ENCODE results near the gene ISYNA1.
A peak's percentile ranks its signal among the peaks of the same experiment; 100 is the strongest.
"Not testable (repeated sequence)": the region's sequence is repeated elsewhere in the genome, so short reads cannot be mapped to it uniquely, and the experiment has no call there.

ISYNA1 gene

DNA sequence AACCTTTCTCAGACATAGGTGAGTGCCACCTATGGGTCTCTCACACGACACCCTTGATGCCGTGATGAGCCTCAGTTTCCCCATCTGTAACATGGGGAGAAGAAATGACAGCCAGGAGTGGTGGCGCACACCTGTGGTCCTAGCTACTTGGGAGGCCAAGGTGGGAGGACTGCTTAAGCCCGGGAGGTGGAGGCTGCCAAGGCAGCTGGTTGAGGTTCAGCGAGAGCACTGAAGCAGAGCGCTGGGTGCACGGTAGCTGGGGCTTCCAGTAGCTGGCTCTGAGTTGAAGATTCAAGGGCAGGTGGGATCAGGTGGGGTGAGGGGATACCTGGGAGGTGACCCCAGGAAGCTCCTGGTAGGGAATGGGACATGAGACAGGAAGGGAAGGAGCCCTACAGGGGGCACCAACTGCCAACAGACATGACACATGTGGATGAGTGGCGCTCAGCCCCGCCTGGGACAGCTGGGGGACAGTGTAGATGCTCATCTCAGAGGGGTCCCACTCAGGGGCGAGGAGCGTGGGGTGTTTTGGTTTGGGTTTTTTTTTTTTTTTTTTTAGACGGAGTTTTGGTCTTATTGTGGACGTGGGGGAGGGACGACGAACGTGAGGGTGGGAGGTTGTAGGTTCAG, 25.2 kb downstream of the ISYNA1 start:
- TF ChIP-seq CTCF (IDR thresholded peaks at IDR 0.05; ENCODE audit: low read depth, low read length, missing control alignments) = no peak
- no peak for DNase-seq (ENCODE audit: extremely low read depth, low read depth)

GRCh38 chr19:18408053-18408476, 29.9 kb downstream of the ISYNA1 start:
- DNase-seq (ENCODE audit: extremely low read depth, low read depth) = no peak
- no peak overlapping the region for H3K4me3 ChIP-seq (replicated peaks; ENCODE audit: low read depth, low read length)
- TF ChIP-seq CTCF (IDR thresholded peaks at IDR 0.05; ENCODE audit: low read depth, low read length, missing control alignments) = peak; percentile 50

More for the DNA sequence above, 25.2 kb downstream of the ISYNA1 start:
- no peak overlapping the region for H3K4me3 ChIP-seq (replicated peaks; ENCODE audit: low read depth, low read length)

DNA sequence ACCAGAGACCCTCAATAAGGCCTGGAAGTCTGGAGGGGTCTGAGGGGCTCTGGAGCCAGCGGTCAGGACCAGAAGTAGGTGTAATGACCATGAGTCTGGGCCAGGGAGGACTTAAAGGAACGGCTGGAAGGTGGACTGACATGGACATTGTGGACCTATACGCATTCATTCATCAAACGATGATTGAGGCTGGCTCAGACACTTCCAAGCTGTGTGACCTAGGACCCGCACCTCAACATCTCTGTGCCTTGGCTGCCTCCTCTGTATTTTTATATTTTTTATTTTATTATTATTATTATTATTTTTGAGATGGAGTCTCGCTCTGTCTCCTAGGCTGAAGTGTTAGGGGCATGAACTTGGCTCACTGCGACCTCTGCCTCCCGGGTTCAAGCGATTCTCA, 31.2 kb downstream of the ISYNA1 start:
- TF ChIP-seq CTCF (IDR thresholded peaks at IDR 0.05; ENCODE audit: low read depth, low read length, missing control alignments) = no peak
- no peak for DNase-seq (ENCODE audit: extremely low read depth, low read depth)
- H3K4me3 ChIP-seq (replicated peaks; ENCODE audit: low read depth, low read length) = no peak overlapping the region

DNA sequence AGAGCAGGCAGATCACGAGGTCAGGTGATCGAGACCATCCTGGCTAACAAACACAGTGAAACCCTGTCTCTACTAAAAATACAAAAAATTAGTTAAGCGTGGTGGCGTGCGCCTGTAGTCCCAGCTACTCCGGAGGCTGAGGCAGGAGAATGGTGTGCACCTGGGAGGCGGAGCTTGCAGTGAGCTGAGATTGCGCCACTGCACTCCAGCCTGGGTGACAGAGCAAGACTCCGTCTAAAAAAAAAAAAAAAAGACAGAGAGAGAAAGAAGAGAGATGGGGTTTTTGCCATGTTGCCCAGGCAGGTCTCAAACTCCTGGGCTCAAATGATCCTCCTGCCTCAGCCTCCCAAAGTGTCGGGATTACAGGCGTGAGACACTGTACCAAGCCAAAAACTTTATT, 32.2 kb downstream of the ISYNA1 start:
- not testable (repeated sequence) for H3K4me3 ChIP-seq (replicated peaks; ENCODE audit: low read depth, low read length); DNase-seq (ENCODE audit: extremely low read depth, low read depth)

- DNase-seq (ENCODE audit: extremely low read depth, low read depth); H3K4me3 ChIP-seq (replicated peaks; ENCODE audit: low read depth, low read length): not testable (repeated sequence)
Observed at GRCh38 chr19:18402455-18403248, 35.3 kb downstream of the ISYNA1 start.

DNA sequence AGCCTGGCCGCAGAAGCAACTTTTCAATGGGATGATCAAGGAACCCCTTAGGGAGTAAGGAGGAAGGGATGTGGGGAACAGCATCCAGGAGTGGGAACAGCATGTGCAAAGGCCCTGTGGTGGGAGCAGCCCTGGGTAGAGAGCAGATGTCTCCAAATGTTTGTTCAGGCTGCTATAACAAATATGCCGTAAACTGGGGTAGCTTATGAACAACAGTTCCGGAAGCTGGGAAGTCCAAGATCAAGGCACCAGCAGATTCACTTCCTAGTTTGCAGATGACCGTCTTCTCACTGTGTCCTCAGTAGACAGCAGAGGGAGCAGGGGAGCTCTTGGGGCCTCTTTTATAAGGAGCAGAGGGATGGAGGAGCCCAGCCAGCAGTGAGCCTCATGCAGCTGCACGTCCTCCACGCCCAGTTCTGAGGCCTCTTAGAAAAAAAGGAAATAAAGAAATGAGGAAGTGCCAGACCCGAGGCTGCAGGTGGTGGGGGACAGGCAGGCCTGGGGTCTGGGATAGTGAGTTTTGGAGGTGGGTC, 36.3 kb downstream of the ISYNA1 start:
- DNase-seq (ENCODE audit: extremely low read depth, low read depth) = no peak
- TF ChIP-seq CTCF (IDR thresholded peaks at IDR 0.05; ENCODE audit: low read depth, low read length, missing control alignments) = peak; percentile 56
- H3K4me3 ChIP-seq (replicated peaks; ENCODE audit: low read depth, low read length) = no peak overlapping the region

GRCh38 chr19:18399008-18399407, 38.9 kb downstream of the ISYNA1 start:
- no peak for TF ChIP-seq CTCF (IDR thresholded peaks at IDR 0.05; ENCODE audit: low read depth, low read length, missing control alignments)
- no peak overlapping the region for H3K4me3 ChIP-seq (replicated peaks; ENCODE audit: low read depth, low read length)
- DNase-seq (ENCODE audit: extremely low read depth, low read depth) = no peak

Measured in HFF-Myc (cell line).